GM12874 (cell line): Measurements from ENCODE around the gene USP10.

Experiments used
- CTCF ChIP-seq: IDR thresholded peaks from 2 replicates; pipeline ENCODE4 v1.5.1; 2011; ENCODE audit warnings: low read depth, mild to moderate bottlenecking, control low read depth, low read length, moderate library complexity; ENCODE audit not compliant: insufficient read depth

Gene USP10

GRCh38 chr16:84735849-84736586 is 36.2 kb downstream of the USP10 start:
- no peak for TF ChIP-seq CTCF

GRCh38 chr16:84737192-84738011 is 37.6 kb downstream of the USP10 start:
- no peak for TF ChIP-seq CTCF

- TF ChIP-seq CTCF, result peak; percentile 85
Observed at GRCh38 chr16:84738255-84739038, 38.6 kb downstream of the USP10 start.

GRCh38 chr16:84739349-84740124 is 39.7 kb downstream of the USP10 start:
- TF ChIP-seq CTCF, result no peak

GRCh38 chr16:84740596-84741116 is 40.9 kb downstream of the USP10 start:
- no peak for TF ChIP-seq CTCF

- TF ChIP-seq CTCF, result no peak
Observed at GRCh38 chr16:84741340-84741830, 41.6 kb downstream of the USP10 start.
